Spleen (tissue), 11 donors: ENCODE measurements around the gene ARSG. TPM values are rescaled to one million over a fixed set of nuclear protein-coding genes. Genes with fewer than 3 reads are reported as not detected.
A peak's percentile ranks its signal among the peaks of the same experiment; 100 is the strongest.

Source experiments
- DNase-seq: peaks from one replicate; pipeline ENCODE4 v3.0.0-alpha.2; 2020
- H3K27ac ChIP-seq, 8 donors: fragments of 200-600 bp; sonication (generic) in 7 of 8; 1 replicate in 4 of 8; 2 replicates in 4 of 8; pipeline versions ENCODE4 v1.5.0 to v1.8.0; 2016 to 2021; ENCODE audit warnings: inconsistent platforms in 4 of 8, mild to moderate bottlenecking in 4 of 8, moderate library complexity in 1 of 8
- H3K27me3 ChIP-seq, 7 donors: fragments of 200-600 bp; sonication (generic) in 6 of 7; replicated peaks in 1 of 7; 1 replicate in 4 of 7; 2 replicates in 3 of 7; pipeline versions ENCODE4 v1.5.0 to v1.8.0; 2016 to 2021; ENCODE audit warnings: inconsistent platforms in 3 of 7, mild to moderate bottlenecking in 1 of 7
- H3K36me3 ChIP-seq, 6 donors: fragments of 200-600 bp; sonication (generic) in 5 of 6; 1 replicate in 4 of 6; 2 replicates in 2 of 6; pipeline versions ENCODE4 v1.5.0 to v1.8.0; 2016 to 2021; ENCODE audit warnings: inconsistent platforms in 2 of 6
- H3K4me1 ChIP-seq, 6 donors: fragments of 200-600 bp; sonication (generic) in 5 of 6; 1 replicate in 3 of 6; 2 replicates in 3 of 6; pipeline versions ENCODE4 v1.5.0 to v1.8.0; 2016 to 2021; ENCODE audit warnings: inconsistent platforms in 3 of 6
- H3K4me3 ChIP-seq, 8 donors: fragments of 200-600 bp; sonication (generic) in 7 of 8; 1 replicate in 4 of 8; 2 replicates in 4 of 8; pipeline versions ENCODE4 v1.5.0 to v1.8.0; 2016 to 2021; ENCODE audit warnings: inconsistent platforms in 4 of 8, mild to moderate bottlenecking in 4 of 8, moderate library complexity in 2 of 8
- H3K9me3 ChIP-seq, 8 donors: fragments of 200-600 bp; sonication (generic) in 7 of 8; 1 replicate in 4 of 8; 2 replicates in 4 of 8; pipeline versions ENCODE4 v1.5.0 to v1.8.0; 2016 to 2021; ENCODE audit warnings: inconsistent platforms in 4 of 8
- CTCF ChIP-seq, 11 experiments: fragments of 200-600 bp in 7 of 11; fragments of 450-650 bp in 4 of 11; sonication (generic) in 4 of 11; IDR thresholded peaks in 8 of 11; conservative IDR thresholded peaks in 3 of 11; 1 replicate in 7 of 11; 2 replicates in 4 of 11; pipeline versions ENCODE4 v1.4.0 to v1.8.0; 2016 to 2021; ENCODE audit warnings: antibody characterized with exemption in 11 of 11, inconsistent platforms in 4 of 11, mild to moderate bottlenecking in 1 of 11
- POLR2A ChIP-seq, 3 donors: fragments of 450-650 bp; IDR thresholded peaks; one replicate each; pipeline ENCODE4 v1.5.1; 2017; ENCODE audit warnings: antibody characterized with exemption in 3 of 3, mild to moderate bottlenecking in 1 of 3
- POLR2AphosphoS5 ChIP-seq, 3 donors: sonication (generic); formaldehyde crosslinking; IDR thresholded peaks; one replicate each; pipeline ENCODE4 v1.5.1; 2017; ENCODE audit warnings: antibody characterized with exemption in 3 of 3
- WGBS, 5 donors: extraction: QIAGEN DNeasy Blood & Tissue Kit in 3 of 5; methylation state at CpG; one replicate each; pipeline versions ENCODE4 v1.1.5 to v1.1.7; 2013 to 2018; 5-methylcytosine and 5-hydroxymethylcytosine counted together
- intact Hi-C: fragments of 100-400 bp; cut with DNase I; formaldehyde crosslinking; loops from one replicate; pipeline ENCODE4 v1.15.0; 2023; ENCODE audit warnings: low total_unique reads
- polyA plus RNA-seq, 3 donors: library from polyadenylated mRNA; stranded (reverse); fragments of 200-250 nt; gene quantifications; one replicate each; pipeline ENCODE4 v1.2.1, GENCODE V29; 2013
- total RNA-seq, 7 donors: library from RNA; depleted of rRNA in 3 of 7; stranded (reverse); fragments of >200 nt in 3 of 7; fragmentation: NEBNext Ultra II Directional in 4 of 7; extraction: Animal tissue kit (Norgen Biotek cat#: 25700) in 4 of 7; gene quantifications; one replicate each; pipeline versions ENCODE4 v1.1.0 to v1.2.1, GENCODE V29; 2016 to 2021
- donor health status: healthy with polysubstance abuse.
- donor health status: DM: no; HTN: no; CAD: no; lungs with moderate emphysema.
- donor health status: DM: no; HTN: no; CAD: no.
- donor health status: Bipolar disorder and iron deficiency.
- donor health status: healthy.
- donor health status: DM: no; HTN: no; CAD: no.
- donor health status: DM: yes; HTN: yes; CAD: no.

ARSG gene
- total and polyA plus RNA-seq, 10 donors: 1.5 to 24.3 (median 14.2) TPM

DNA sequence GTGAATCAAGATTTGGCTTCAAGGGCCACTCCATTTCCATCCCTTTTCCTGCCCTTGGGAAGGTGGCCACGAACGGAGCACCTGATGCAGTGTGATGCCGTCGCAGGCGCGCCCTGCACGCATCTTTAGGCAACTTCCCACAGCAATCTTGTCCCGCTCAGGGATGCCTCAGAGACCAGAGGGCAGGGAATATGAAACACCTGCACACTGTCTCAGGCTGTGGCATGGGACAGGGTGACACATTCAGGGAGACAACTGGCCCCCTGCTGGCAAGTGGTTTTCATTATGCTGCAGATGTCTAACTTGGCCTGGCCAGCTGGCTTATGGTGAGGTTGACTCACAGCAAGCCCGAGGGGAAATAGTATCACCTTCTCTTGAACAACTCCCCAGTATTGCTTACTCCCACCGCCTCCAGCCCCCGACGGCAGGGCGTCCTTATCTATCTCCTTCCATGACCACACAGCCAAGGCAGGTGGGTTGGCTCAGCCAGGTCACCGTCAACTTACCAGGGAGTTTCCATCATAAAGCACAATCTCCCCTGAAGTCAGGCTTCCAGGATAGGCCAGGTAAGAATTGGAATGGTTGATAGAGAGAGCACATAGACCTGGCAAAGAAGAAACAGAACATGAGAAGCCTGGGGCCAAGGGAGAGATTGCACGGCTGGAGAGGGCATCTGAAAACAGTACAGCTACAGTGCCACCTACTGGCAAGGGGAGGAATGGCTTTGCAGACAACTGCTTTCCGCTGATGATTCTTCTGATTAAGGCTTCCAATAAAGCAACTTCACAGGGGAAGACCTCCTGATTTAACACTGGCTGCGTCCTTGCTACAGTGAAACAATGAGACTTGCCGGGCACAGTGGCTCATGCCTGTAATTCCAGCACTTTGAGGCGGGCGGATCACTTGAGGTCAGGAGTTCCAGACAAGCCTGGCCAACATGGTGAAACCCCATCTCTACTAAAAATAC lies 144.9 kb downstream of the ARSG start:
- no peak overlapping the region for H3K4me3 ChIP-seq
- peak; percentile 87 for DNase-seq
- intact Hi-C loops: loop anchor here (10.0 kb wide), 1 partner anchor 161 kb away; no protein-coding TSS in a partner anchor
- TF ChIP-seq CTCF (IDR thresholded peaks at IDR 0.05 in 8 of 11, conservative IDR thresholded peaks at IDR 0.05 in 3 of 11) (peak; percentile 89 to 97 (median 94)), POLR2A (IDR thresholded peaks at IDR 0.05) (no peak), POLR2AphosphoS5 (IDR thresholded peaks at IDR 0.05) (peak in 1 of 3 donors; percentile 56)
- WGBS, 5 donors: 60 to 67% (median 61%) methylated on average over 20 of the region's 20 CpGs
- no peaks in the 10 kb centered on the region for H3K9me3 ChIP-seq
- peaks cover 0 to 50% (median 37%) of the 10 kb centered on the region in 6 donors for H3K36me3 ChIP-seq
- no peaks in the 10 kb centered on the region for H3K27me3 ChIP-seq
- peak overlapping the region in 4 of 8 donors; percentile 79 to 89 (median 88) for H3K27ac ChIP-seq
- peaks cover 16 to 61% (median 51%) of the 10 kb centered on the region in 6 donors for H3K4me1 ChIP-seq

- Histone ChIP-seq H3K4me3 (peak overlapping the region in 2 of 8 donors; percentile 6 to 51), H3K36me3 (peaks cover 0 to 43% (median 24%) of the 10 kb centered on the region in 6 donors), H3K4me1 (peaks cover 23 to 78% (median 66%) of the 10 kb centered on the region in 6 donors), H3K9me3 (no peaks in the 10 kb centered on the region), H3K27me3 (no peaks in the 10 kb centered on the region), H3K27ac (peak overlapping the region; percentile 79 to 89 (median 84))
- 51 to 57% (median 55%) methylated on average over 14 of the region's 14 CpGs for WGBS, 5 donors
- intact Hi-C loops: loop anchor here (10.0 kb wide), 1 partner anchor 163 kb away; no protein-coding TSS in a partner anchor
- peak; percentile 89 for DNase-seq
- peak in 2 of 3 donors; percentile 63 to 64 for TF ChIP-seq POLR2AphosphoS5 (IDR thresholded peaks at IDR 0.05)
- no peak for TF ChIP-seq CTCF (IDR thresholded peaks at IDR 0.05 in 8 of 11, conservative IDR thresholded peaks at IDR 0.05 in 3 of 11)
Observed at GRCh38 chr17:68437979-68438822, 146.9 kb downstream of the ARSG start.

DNA sequence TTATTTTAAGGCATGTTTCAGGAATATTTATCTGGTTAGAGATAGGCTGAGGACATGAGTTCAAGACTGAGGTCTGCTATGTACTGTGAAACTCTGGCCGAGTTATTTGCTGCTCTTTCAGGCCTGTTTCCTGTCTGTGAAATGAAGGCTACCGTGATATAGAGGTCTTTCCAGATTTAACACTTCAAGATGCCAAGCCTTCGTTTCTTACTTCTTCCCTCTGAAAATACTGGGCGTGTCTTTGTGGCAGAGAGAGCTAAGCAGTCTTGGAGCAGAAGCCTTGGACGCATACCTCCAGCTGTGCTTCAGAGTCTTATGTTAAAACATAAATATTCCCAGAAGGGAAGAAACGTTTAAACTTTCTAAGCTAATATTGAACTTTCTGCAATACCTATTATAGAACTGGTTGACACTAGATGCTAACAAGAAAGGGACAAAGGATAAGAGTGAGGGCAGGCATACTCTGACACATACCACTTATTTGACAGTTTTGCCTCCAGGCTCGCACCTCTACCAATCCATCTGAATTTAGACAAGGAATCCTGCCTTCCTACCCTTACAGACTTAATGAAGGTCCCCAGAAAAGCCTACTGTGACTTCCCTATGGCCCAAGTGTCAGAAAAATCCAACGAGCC lies 148.5 kb downstream of the ARSG start:
- H3K27me3 ChIP-seq: no peaks in the 10 kb centered on the region
- peak overlapping the region in 7 of 8 donors; percentile 53 to 89 (median 77) for H3K27ac ChIP-seq
- intact Hi-C loops: loop anchor here (10.0 kb wide), 1 partner anchor 165 kb away; no protein-coding TSS in a partner anchor
- 57 to 62% (median 59%) methylated on average over 8 of the region's 8 CpGs for WGBS, 5 donors
- no peak for DNase-seq
- H3K9me3 ChIP-seq: no peaks in the 10 kb centered on the region
- TF ChIP-seq POLR2A (IDR thresholded peaks at IDR 0.05) (no peak), CTCF (IDR thresholded peaks at IDR 0.05 in 8 of 11, conservative IDR thresholded peaks at IDR 0.05 in 3 of 11) (no peak), POLR2AphosphoS5 (IDR thresholded peaks at IDR 0.05) (no peak)
- peaks cover 0 to 43% (median 21%) of the 10 kb centered on the region in 6 donors for H3K36me3 ChIP-seq
- H3K4me1 ChIP-seq: peaks cover 23 to 80% (median 66%) of the 10 kb centered on the region in 6 donors
- H3K4me3 ChIP-seq: no peak overlapping the region
